ENCODE measurements around the gene KRTAP19-8.

KRTAP19-8 gene

DNA sequence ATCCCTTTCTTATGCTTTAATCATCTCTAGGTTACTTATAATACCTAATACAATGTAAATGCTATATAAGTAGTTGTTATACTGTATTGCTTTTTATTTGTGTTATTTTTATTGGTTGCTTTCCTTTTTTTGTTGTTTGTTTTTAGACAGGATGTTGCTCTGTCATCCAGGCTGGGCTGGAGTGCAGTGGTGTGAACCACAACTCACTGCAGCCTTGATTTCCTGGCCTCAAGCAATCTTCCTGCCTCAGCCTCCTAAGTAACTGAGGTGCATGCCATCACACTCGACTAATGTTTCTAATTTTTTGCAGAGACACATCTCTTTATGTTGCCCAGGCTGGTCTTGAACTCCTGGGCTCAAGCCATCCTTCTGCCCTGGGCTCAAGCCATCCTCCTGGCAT, 26.9 kb downstream of the KRTAP19-8 start:
- DNase-seq, result no peak

GRCh38 chr21:31008355-31008754, 29.9 kb downstream of the KRTAP19-8 start:
- DNase-seq, result no peak

DNA sequence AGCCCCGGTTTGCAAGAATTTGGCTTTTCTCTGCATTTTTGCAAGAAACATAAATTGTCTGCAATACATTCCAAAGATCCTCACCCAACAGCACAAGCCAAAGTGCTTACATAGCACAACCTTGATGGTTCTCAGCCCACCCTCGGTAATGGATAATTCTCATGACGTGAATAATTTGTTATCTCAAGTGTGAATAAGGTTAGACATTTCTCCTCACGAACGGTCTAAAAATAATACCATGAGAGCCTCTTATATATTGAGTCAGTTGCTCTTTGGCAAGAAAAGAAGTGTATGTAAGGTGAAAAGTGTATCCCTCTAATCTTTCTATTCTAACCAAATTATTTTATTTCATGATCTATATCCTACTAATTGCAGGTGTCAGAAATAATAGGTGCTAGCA, 33.3 kb downstream of the KRTAP19-8 start:
- no peak for DNase-seq

DNA sequence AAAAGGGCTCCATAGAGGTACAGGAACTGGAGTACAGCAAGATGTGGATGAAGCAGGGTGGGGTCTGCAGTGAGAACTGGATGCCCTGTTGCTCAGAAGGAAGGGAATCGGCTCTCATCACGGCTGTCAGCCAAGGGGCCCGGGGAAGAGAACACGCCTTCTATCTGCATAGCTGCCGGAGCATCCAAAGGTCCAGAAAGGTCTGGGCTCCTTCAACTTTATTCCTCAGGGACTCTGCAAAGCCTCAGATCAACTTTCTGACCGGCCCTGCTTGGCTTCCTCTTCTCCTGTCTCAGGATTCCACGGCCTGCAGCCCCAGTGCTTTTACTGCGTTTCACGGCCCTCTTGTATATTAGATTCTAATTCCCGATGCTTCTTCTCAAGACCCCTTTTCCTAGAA, 34.8 kb downstream of the KRTAP19-8 start:
- no peak for DNase-seq

- no peak for DNase-seq
Observed at GRCh38 chr21:30997541-30997940, 40.7 kb downstream of the KRTAP19-8 start.

- no peak for DNase-seq
Observed at GRCh38 chr21:30996728-30997127, 41.5 kb downstream of the KRTAP19-8 start.

GRCh38 chr21:30994932-30995331, 43.3 kb downstream of the KRTAP19-8 start:
- no peak for DNase-seq

DNA sequence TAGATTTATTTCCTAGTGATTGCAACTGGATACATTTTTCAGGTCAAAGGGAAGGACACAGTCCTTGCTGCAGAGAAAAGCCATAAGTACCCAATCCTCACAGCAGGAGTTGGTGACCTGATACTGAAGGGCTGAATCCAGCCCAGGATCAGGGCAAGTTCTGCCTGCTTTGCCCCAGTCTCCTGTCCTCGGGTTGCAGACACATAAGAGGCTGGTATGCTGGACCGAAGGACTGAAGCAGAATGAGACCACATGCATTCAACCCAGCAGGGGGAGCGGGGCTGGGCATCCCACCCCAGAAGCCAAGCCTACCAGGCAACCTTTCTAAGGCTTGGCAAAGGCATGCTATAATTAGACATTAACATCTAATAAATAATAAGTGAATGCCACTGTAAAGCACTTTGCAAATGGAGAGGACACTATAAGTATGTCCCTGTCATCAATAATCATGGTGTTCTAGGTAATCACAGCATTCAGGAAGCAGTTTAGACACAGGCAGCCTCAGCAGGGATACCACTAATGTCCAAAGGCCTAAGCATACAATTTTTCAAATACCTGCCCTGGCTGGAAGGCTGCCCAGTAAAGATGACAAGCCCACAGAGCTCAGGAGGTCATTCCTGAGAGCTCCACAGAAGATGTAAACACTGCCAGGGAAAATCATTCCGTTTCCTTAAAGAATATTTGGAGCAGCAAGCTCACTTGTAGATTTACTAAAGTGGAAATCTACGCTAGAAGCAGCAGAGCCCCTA, 47.6 kb downstream of the KRTAP19-8 start:
- no peak for DNase-seq

DNA sequence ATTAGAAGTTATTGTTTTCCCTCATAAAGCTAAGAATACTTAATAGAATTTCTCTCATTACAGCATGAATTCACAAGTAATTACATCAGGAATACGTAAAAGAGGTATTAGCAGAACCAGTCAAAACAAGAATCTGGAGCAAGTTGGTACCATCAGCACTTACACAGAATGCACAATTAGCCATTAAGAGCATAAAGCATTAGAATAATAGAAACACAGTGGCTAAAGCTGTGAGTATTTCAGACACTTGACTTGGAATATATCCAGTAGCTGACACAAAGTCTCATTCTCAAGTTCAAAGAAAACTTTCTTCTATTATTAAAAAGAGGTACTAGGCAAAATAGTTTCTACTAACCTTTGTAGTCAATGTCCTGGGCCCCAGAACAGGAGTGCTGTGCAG, 49.6 kb downstream of the KRTAP19-8 start:
- DNase-seq, result no peak
